Activated CD8-positive, alpha-beta memory T cell treated with anti-CD3 and anti-CD28 coated beads, Interleukin-2, amount 50 U/mL, for 4 hours (primary cell): ENCODE results near the gene MTG2.
"Not testable (repeated sequence)": the region's sequence is repeated elsewhere in the genome, so short reads cannot be mapped to it uniquely, and the experiment has no call there.

Source experiments
- DNase-seq: peaks from one replicate; pipeline ENCODE4 v3.0.0-alpha.2; 2020

Gene MTG2

GRCh38 chr20:62146019-62146755 lies 36.6 kb upstream of the MTG2 start:
- DNase-seq, result no peak

GRCh38 chr20:62147125-62147524 lies 35.7 kb upstream of the MTG2 start:
- DNase-seq, result no peak

- DNase-seq, result no peak
Observed at GRCh38 chr20:62147528-62147927, 35.3 kb upstream of the MTG2 start.

- DNase-seq, result not testable (repeated sequence)
Observed at GRCh38 chr20:62148383-62148782, 34.4 kb upstream of the MTG2 start.

- DNase-seq, result no peak
Observed at GRCh38 chr20:62148908-62149314, 33.9 kb upstream of the MTG2 start.

- DNase-seq, result no peak
Observed at GRCh38 chr20:62149532-62150309, 33.1 kb upstream of the MTG2 start.

GRCh38 chr20:62150310-62150575 lies 32.6 kb upstream of the MTG2 start:
- DNase-seq, result no peak

- no peak for DNase-seq
Observed at GRCh38 chr20:62151225-62151624, 31.6 kb upstream of the MTG2 start.

GRCh38 chr20:62151835-62152364 lies 30.9 kb upstream of the MTG2 start:
- DNase-seq, result no peak

GRCh38 chr20:62155428-62156253 lies 27.2 kb upstream of the MTG2 start:
- DNase-seq, result no peak

GRCh38 chr20:62156254-62156556 lies 26.6 kb upstream of the MTG2 start:
- DNase-seq, result no peak

- DNase-seq, result peak; percentile 77
Observed at GRCh38 chr20:62156592-62157386, 26.0 kb upstream of the MTG2 start.

- DNase-seq, result no peak
Observed at GRCh38 chr20:62157387-62158087, 25.3 kb upstream of the MTG2 start.

GRCh38 chr20:62158088-62158400 lies 24.8 kb upstream of the MTG2 start:
- DNase-seq, result no peak

GRCh38 chr20:62158541-62158940 lies 24.3 kb upstream of the MTG2 start:
- no peak for DNase-seq

GRCh38 chr20:62159052-62159451 lies 23.8 kb upstream of the MTG2 start:
- DNase-seq, result no peak

- peak; percentile 46 for DNase-seq
Observed at GRCh38 chr20:62159839-62160238, 23.0 kb upstream of the MTG2 start.

GRCh38 chr20:62160253-62160652 lies 22.6 kb upstream of the MTG2 start:
- DNase-seq, result no peak

GRCh38 chr20:62160876-62161275 lies 22.0 kb upstream of the MTG2 start:
- no peak for DNase-seq

- no peak for DNase-seq
Observed at GRCh38 chr20:62161347-62161746, 21.5 kb upstream of the MTG2 start.

- DNase-seq, result no peak
Observed at GRCh38 chr20:62162765-62163484, 19.9 kb upstream of the MTG2 start.

GRCh38 chr20:62163485-62163865 lies 19.4 kb upstream of the MTG2 start:
- no peak for DNase-seq
